Measurements from ENCODE around the gene ITGA1.
"Not testable (repeated sequence)": the region's sequence is repeated elsewhere in the genome, so short reads cannot be mapped to it uniquely, and the experiment has no call there.

The ITGA1 gene

GRCh38 chr5:52863715-52864290 lies 76.1 kb downstream of the ITGA1 start:
- peak; percentile 65 for FAIRE-seq
- TF ChIP-seq POLR2A (IDR thresholded peaks at IDR 0.05; ENCODE audit: low read depth, low read length), result no peak
- DNase-seq (ENCODE audit: insufficient read length, low spot score), result no peak

- FAIRE-seq, result no peak
- TF ChIP-seq POLR2A (IDR thresholded peaks at IDR 0.05; ENCODE audit: low read depth, low read length), result no peak
- DNase-seq (ENCODE audit: insufficient read length, low spot score), result no peak
Observed at GRCh38 chr5:52864371-52864770, 76.7 kb downstream of the ITGA1 start.

- no peak for TF ChIP-seq POLR2A (IDR thresholded peaks at IDR 0.05; ENCODE audit: low read depth, low read length)
- DNase-seq (ENCODE audit: insufficient read length, low spot score) (no peak), FAIRE-seq (no peak)
Observed at GRCh38 chr5:52864884-52865283, 77.2 kb downstream of the ITGA1 start.

GRCh38 chr5:52865991-52866390 lies 78.3 kb downstream of the ITGA1 start:
- FAIRE-seq, result not testable (repeated sequence)

GRCh38 chr5:52867809-52868208 lies 80.1 kb downstream of the ITGA1 start:
- DNase-seq (ENCODE audit: insufficient read length, low spot score) (no peak), FAIRE-seq (no peak)
- no peak for TF ChIP-seq POLR2A (IDR thresholded peaks at IDR 0.05; ENCODE audit: low read depth, low read length)

More at GRCh38 chr5:52865991-52866390, 78.3 kb downstream of the ITGA1 start:
- not testable (repeated sequence) for DNase-seq (ENCODE audit: insufficient read length, low spot score)

GRCh38 chr5:52868417-52868816 lies 80.7 kb downstream of the ITGA1 start:
- DNase-seq (ENCODE audit: insufficient read length, low spot score), result no peak
- TF ChIP-seq POLR2A (IDR thresholded peaks at IDR 0.05; ENCODE audit: low read depth, low read length), result no peak
- FAIRE-seq, result no peak

- DNase-seq (ENCODE audit: insufficient read length, low spot score) (no peak), FAIRE-seq (no peak)
- no peak for TF ChIP-seq POLR2A (IDR thresholded peaks at IDR 0.05; ENCODE audit: low read depth, low read length)
Observed at GRCh38 chr5:52869391-52869790, 81.7 kb downstream of the ITGA1 start.

GRCh38 chr5:52870448-52870847 lies 82.7 kb downstream of the ITGA1 start:
- FAIRE-seq (peak; percentile 27), DNase-seq (ENCODE audit: insufficient read length, low spot score) (no peak)
- no peak for TF ChIP-seq POLR2A (IDR thresholded peaks at IDR 0.05; ENCODE audit: low read depth, low read length)

GRCh38 chr5:52875827-52876226 lies 88.1 kb downstream of the ITGA1 start:
- no peak for DNase-seq (ENCODE audit: insufficient read length, low spot score)
- FAIRE-seq, result no peak
- no peak for TF ChIP-seq POLR2A (IDR thresholded peaks at IDR 0.05; ENCODE audit: low read depth, low read length)

GRCh38 chr5:52876456-52876855 lies 88.7 kb downstream of the ITGA1 start:
- no peak for TF ChIP-seq POLR2A (IDR thresholded peaks at IDR 0.05; ENCODE audit: low read depth, low read length)
- no peak for FAIRE-seq
- no peak for DNase-seq (ENCODE audit: insufficient read length, low spot score)

- DNase-seq (ENCODE audit: insufficient read length, low spot score) (no peak), FAIRE-seq (no peak)
- no peak for TF ChIP-seq POLR2A (IDR thresholded peaks at IDR 0.05; ENCODE audit: low read depth, low read length)
Observed at GRCh38 chr5:52878656-52879055, 90.9 kb downstream of the ITGA1 start.

GRCh38 chr5:52880541-52880940 lies 92.8 kb downstream of the ITGA1 start:
- FAIRE-seq, result no peak
- DNase-seq (ENCODE audit: insufficient read length, low spot score), result no peak
- TF ChIP-seq POLR2A (IDR thresholded peaks at IDR 0.05; ENCODE audit: low read depth, low read length), result no peak

GRCh38 chr5:52881468-52881867 lies 93.8 kb downstream of the ITGA1 start:
- no peak for TF ChIP-seq POLR2A (IDR thresholded peaks at IDR 0.05; ENCODE audit: low read depth, low read length)
- FAIRE-seq (no peak), DNase-seq (ENCODE audit: insufficient read length, low spot score) (no peak)

GRCh38 chr5:52883110-52883509 lies 95.4 kb downstream of the ITGA1 start:
- FAIRE-seq (no peak), DNase-seq (ENCODE audit: insufficient read length, low spot score) (no peak)
- no peak for TF ChIP-seq POLR2A (IDR thresholded peaks at IDR 0.05; ENCODE audit: low read depth, low read length)

- TF ChIP-seq POLR2A (IDR thresholded peaks at IDR 0.05; ENCODE audit: low read depth, low read length), result no peak
- FAIRE-seq, result no peak
- DNase-seq (ENCODE audit: insufficient read length, low spot score), result no peak
Observed at GRCh38 chr5:52884453-52884852, 96.7 kb downstream of the ITGA1 start.

- TF ChIP-seq POLR2A (IDR thresholded peaks at IDR 0.05; ENCODE audit: low read depth, low read length), result no peak
- DNase-seq (ENCODE audit: insufficient read length, low spot score) (no peak), FAIRE-seq (no peak)
Observed at GRCh38 chr5:52885614-52886013, 97.9 kb downstream of the ITGA1 start.
